Endothelial cell of umbilical vein (primary cell): Measurements from ENCODE around the gene SFR1. TPM values are rescaled to one million over a fixed set of nuclear protein-coding genes. Genes with fewer than 3 reads are reported as not detected.

ENCODE experiments used
- BruUV-seq: library from RNA; stranded (reverse); fragments of 400-500 nt; replicated peaks from 2 replicates; lab custom pipeline; 2021; lab: Mats Ljungman, UMichigan
- CTCF ChIA-PET: fragments of 300-600, 350-600 bp; sonication (Branson Sonifier 250); formaldehyde crosslinking; loops from one replicate; lab custom pipeline; 2021; ENCODE audit warnings: antibody characterized with exemption, inconsistent platforms; lab: Charles Lee
- POLR2A ChIA-PET: fragments of 300-600, 350-600 bp; sonication (Branson Sonifier 250); formaldehyde crosslinking; loops from one replicate; lab custom pipeline; 2021; ENCODE audit warnings: antibody characterized with exemption, inconsistent platforms; lab: Charles Lee
- DNase-seq: peaks from one replicate; pipeline ENCODE4 v3.0.0-alpha.2; 2011; ENCODE audit warnings: low read depth, low spot score
- FAIRE-seq: peaks from 2 replicates; lab custom pipeline; 2011; peaks lifted over from hg19 to GRCh38; lab: Jason Lieb, UNC
- H2AFZ ChIP-seq: 2 replicates; pipeline ENCODE4 v1.6.0; 2012; ENCODE audit warnings: low read depth, low read length, control low read depth, inconsistent platforms
- H3K27ac ChIP-seq: 2 replicates; pipeline ENCODE4 v1.5.1; 2011; ENCODE audit warnings: low read depth, mild to moderate bottlenecking, control low read depth, low read length, moderate library complexity; ENCODE audit not compliant: insufficient read depth
- H3K27me3 ChIP-seq, 2 experiments: 2 replicates each; pipeline versions ENCODE4 v1.6.0 to v1.6.1; 2011; ENCODE audit warnings: low read length in 2 of 2, mixed read lengths in 1 of 2; ENCODE audit not compliant: control insufficient read depth in 2 of 2, insufficient read depth in 2 of 2
- H3K36me3 ChIP-seq, 2 experiments: 2 replicates in 1 of 2; 3 replicates in 1 of 2; pipeline ENCODE4 v1.5.1; 2011; ENCODE audit warnings: low read length in 2 of 2, mild to moderate bottlenecking in 1 of 2, moderate library complexity in 1 of 2; ENCODE audit not compliant: control insufficient read depth in 2 of 2, insufficient read depth in 2 of 2; ENCODE audit errors: extremely low read depth in 1 of 2
- H3K4me1 ChIP-seq: 3 replicates; pipeline ENCODE4 v1.5.1; 2011; ENCODE audit warnings: mild to moderate bottlenecking, low read length; ENCODE audit not compliant: control insufficient read depth, insufficient read depth; ENCODE audit errors: extremely low read depth
- H3K4me2 ChIP-seq: 2 replicates; pipeline ENCODE4 v1.6.1; 2011; ENCODE audit warnings: low read length, control low read depth, mixed read lengths; ENCODE audit not compliant: insufficient read depth
- H3K4me3 ChIP-seq, 3 experiments: fragments of 200-600 bp in 1 of 3; sonication (generic), shearing (Covaris generic) in 1 of 3; replicated peaks in 1 of 3; 2 replicates each; pipeline ENCODE4 v1.5.1; 2011 to 2016; ENCODE audit warnings: control low read depth in 3 of 3, low read length in 3 of 3, mild to moderate bottlenecking in 2 of 3, inconsistent platforms in 1 of 3, low read depth in 1 of 3, moderate library complexity in 1 of 3; ENCODE audit not compliant: insufficient read depth in 1 of 3
- H3K79me2 ChIP-seq: 2 replicates; pipeline ENCODE4 v1.6.0; 2012; ENCODE audit warnings: low read length, inconsistent platforms; ENCODE audit not compliant: control insufficient read depth, insufficient read depth
- H3K9ac ChIP-seq: replicated peaks from 2 replicates; pipeline ENCODE3; 2011; ENCODE audit warnings: low read length, control low read depth; ENCODE audit not compliant: insufficient read depth; ENCODE audit errors: extremely low read depth
- H3K9me1 ChIP-seq: replicated peaks from 3 replicates; pipeline ENCODE4 v1.6.0; 2011; ENCODE audit warnings: mild to moderate bottlenecking, low read length; ENCODE audit not compliant: control insufficient read depth, insufficient read depth; ENCODE audit errors: extremely low read depth
- H3K9me3 ChIP-seq: replicated peaks from 2 replicates; pipeline ENCODE4 v1.5.1; 2012; ENCODE audit warnings: low read length, inconsistent platforms; ENCODE audit not compliant: control insufficient read depth, insufficient read depth
- H4K20me1 ChIP-seq: replicated peaks from 2 replicates; pipeline ENCODE3; 2011; ENCODE audit warnings: mild to moderate bottlenecking, low read length; ENCODE audit not compliant: control insufficient read depth, insufficient read depth; ENCODE audit errors: extremely low read depth
- EZH2 ChIP-seq: IDR thresholded peaks from 2 replicates; pipeline ENCODE4 v1.6.1; 2012; ENCODE audit warnings: borderline replicate concordance, low read depth, mild to moderate bottlenecking, moderate library complexity, low read length, inconsistent platforms; ENCODE audit not compliant: severe bottlenecking
- FOS ChIP-seq: IDR thresholded peaks from 2 replicates; pipeline ENCODE4 v1.6.1; 2011; ENCODE audit warnings: mild to moderate bottlenecking, low read length, moderate library complexity, borderline replicate concordance; ENCODE audit not compliant: insufficient read depth
- GATA2 ChIP-seq: IDR thresholded peaks from 2 replicates; pipeline ENCODE4 v1.7.0; 2011; ENCODE audit warnings: low read depth, mild to moderate bottlenecking, moderate library complexity, mixed read lengths, low read length; ENCODE audit not compliant: insufficient read length, insufficient read depth
- JUN ChIP-seq: IDR thresholded peaks from 2 replicates; pipeline ENCODE4 v1.6.1; 2011; ENCODE audit warnings: borderline replicate concordance, low read depth; ENCODE audit not compliant: insufficient read length, insufficient read depth
- MYC ChIP-seq: IDR thresholded peaks from one replicate; pipeline ENCODE4 v1.6.1; 2011; ENCODE audit warnings: mild to moderate bottlenecking, low read depth, low read length
- POLR2A ChIP-seq: IDR thresholded peaks from 2 replicates; pipeline ENCODE4 v1.6.1; 2012; ENCODE audit warnings: low read depth, mild to moderate bottlenecking, control low read depth, low read length
- POLR2AphosphoS5 ChIP-seq: IDR thresholded peaks from 2 replicates; pipeline ENCODE4 v1.6.1; 2012; ENCODE audit warnings: low read depth, mild to moderate bottlenecking, control low read depth, low read length, moderate library complexity; ENCODE audit not compliant: insufficient read depth
- dilution Hi-C: fragments of 300-500 bp; cut with MboI; formaldehyde crosslinking; loops from one replicate; pipeline ENCODE4 v1.15.0; 2019; ENCODE audit warnings: low sequenced_read_pairs; ENCODE audit not compliant: extremely low pct_ligation_motif_present
- intact Hi-C: fragments of 100-400 bp; cut with micrococcal nuclease; formaldehyde crosslinking; loops from one replicate; pipeline ENCODE4 v1.10.0; 2022
- polyA plus RNA-seq, 4 experiments: library from polyadenylated mRNA; depleted of rRNA in 3 of 4; stranded (reverse) in 3 of 4; unstranded in 1 of 4; fragments of >200 nt; gene quantifications; 2 replicates each; pipeline versions ENCODE4 v1.2.1 to v1.2.3, GENCODE V29; 2011 to 2012; ENCODE audit warnings: missing spikeins in 1 of 4
- total RNA-seq: library from RNA; stranded (reverse); gene quantifications from 2 replicates; pipeline ENCODE4 v1.2.3, GENCODE V29; 2021
- TF ChIP-seq, protein P1 (sequence below), 2 donors: IDR thresholded peaks; 1 replicate in 1 of 2; 2 replicates in 1 of 2; pipeline ENCODE4 v1.5.1; 2011; ENCODE audit warnings: low read length in 2 of 2, mild to moderate bottlenecking in 2 of 2, moderate library complexity in 2 of 2, control low read depth in 1 of 2, inconsistent platforms in 1 of 2, low read depth in 1 of 2; ENCODE audit not compliant: insufficient read depth in 1 of 2; ENCODE audit errors: extremely low read depth in 1 of 2
- TF ChIP-seq, protein P2 (sequence below): IDR thresholded peaks from 2 replicates; pipeline ENCODE4 v1.6.1; 2011; ENCODE audit not compliant: insufficient read depth, insufficient read length

The SFR1 gene
- total and polyA plus RNA-seq, 2 donors (not counting 3 experiments of a cell fraction or from before 2014, with no cell fraction given), result 3.6 to 8.9 TPM

- intact Hi-C loops, result loop anchor here (1.0 to 2.0 kb wide), 2 partner anchors 22 to 28 kb away; no protein-coding TSS in a partner anchor
- no peaks in the 10 kb centered on the region for H3K9me3 ChIP-seq
- H3K4me1 ChIP-seq, result peaks cover 18% of the 10 kb centered on the region
- CTCF ChIA-PET, result interaction anchor here (0.8 to 2.5 kb wide), 4 partner anchors 17 to 47 kb away, joined by 3 to 7 read pairs (median 6); partner anchors contain the start of gene SFR1
- TF ChIP-seq, protein P1, sequence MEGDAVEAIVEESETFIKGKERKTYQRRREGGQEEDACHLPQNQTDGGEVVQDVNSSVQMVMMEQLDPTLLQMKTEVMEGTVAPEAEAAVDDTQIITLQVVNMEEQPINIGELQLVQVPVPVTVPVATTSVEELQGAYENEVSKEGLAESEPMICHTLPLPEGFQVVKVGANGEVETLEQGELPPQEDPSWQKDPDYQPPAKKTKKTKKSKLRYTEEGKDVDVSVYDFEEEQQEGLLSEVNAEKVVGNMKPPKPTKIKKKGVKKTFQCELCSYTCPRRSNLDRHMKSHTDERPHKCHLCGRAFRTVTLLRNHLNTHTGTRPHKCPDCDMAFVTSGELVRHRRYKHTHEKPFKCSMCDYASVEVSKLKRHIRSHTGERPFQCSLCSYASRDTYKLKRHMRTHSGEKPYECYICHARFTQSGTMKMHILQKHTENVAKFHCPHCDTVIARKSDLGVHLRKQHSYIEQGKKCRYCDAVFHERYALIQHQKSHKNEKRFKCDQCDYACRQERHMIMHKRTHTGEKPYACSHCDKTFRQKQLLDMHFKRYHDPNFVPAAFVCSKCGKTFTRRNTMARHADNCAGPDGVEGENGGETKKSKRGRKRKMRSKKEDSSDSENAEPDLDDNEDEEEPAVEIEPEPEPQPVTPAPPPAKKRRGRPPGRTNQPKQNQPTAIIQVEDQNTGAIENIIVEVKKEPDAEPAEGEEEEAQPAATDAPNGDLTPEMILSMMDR (IDR thresholded peaks at IDR 0.05; ENCODE audit: extremely low read depth in 1 of 2, insufficient read depth in 1 of 2, low read depth in 1 of 2, low read length in 2 of 2), result no peak
- TF ChIP-seq FOS, result no peak
- TF ChIP-seq, protein P2, sequence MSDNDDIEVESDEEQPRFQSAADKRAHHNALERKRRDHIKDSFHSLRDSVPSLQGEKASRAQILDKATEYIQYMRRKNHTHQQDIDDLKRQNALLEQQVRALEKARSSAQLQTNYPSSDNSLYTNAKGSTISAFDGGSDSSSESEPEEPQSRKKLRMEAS, result no peak
- TF ChIP-seq GATA2, result no peak
- no peak for TF ChIP-seq POLR2AphosphoS5
- no peak for TF ChIP-seq MYC
- no peak for TF ChIP-seq EZH2
- no peak for TF ChIP-seq JUN
- no peak for TF ChIP-seq POLR2A
- H3K9ac ChIP-seq, result no peak overlapping the region
- H3K4me2 ChIP-seq, result peak overlapping the region; percentile 36
- no TSS peak for BruUV-seq
- FAIRE-seq, result peak; percentile 8
- POLR2A ChIA-PET, result no interaction called here
- no peaks in the 10 kb centered on the region for H3K27me3 ChIP-seq
- H3K9me1 ChIP-seq, result no peaks in the 10 kb centered on the region
- H3K36me3 ChIP-seq, result no peaks in the 10 kb centered on the region
- H3K4me3 ChIP-seq, result no peak overlapping the region
- peak; percentile 74 for DNase-seq
- peak overlapping the region; percentile 45 for H2AFZ ChIP-seq
- H4K20me1 ChIP-seq, result no peaks in the 10 kb centered on the region
- dilution Hi-C loops, result no loop called here
- no peaks in the 10 kb centered on the region for H3K79me2 ChIP-seq
- H3K27ac ChIP-seq, result peak overlapping the region; percentile 55
These were observed 44.7 kb upstream of the SFR1 start for GRCh38 chr10:104077247-104077646.
